22Rv1 (cell line): ENCODE measurements around the gene LCN6.

Source experiments
- H3K27ac ChIP-seq: fragments of 450-650 bp; 2 replicates; pipeline ENCODE4 v1.5.1; 2017
- CTCF ChIP-seq: fragments of 450-650 bp; IDR thresholded peaks from 2 replicates; pipeline ENCODE4 v1.5.1; 2017; ENCODE audit warnings: mild to moderate bottlenecking
- ZFX ChIP-seq: fragments of 450-650 bp; IDR thresholded peaks from 2 replicates; pipeline ENCODE4 v1.6.1; 2017; ENCODE audit warnings: antibody characterized with exemption, borderline replicate concordance

The LCN6 gene

GRCh38 chr9:136694163-136694871 is 54.0 kb downstream of the LCN6 start:
- H3K27ac ChIP-seq, result peak overlapping the region; percentile 61
- TF ChIP-seq ZFX, result no peak
- peak; percentile 95 for TF ChIP-seq CTCF
